Measurements from ENCODE around the gene SLC8B1.

DNA sequence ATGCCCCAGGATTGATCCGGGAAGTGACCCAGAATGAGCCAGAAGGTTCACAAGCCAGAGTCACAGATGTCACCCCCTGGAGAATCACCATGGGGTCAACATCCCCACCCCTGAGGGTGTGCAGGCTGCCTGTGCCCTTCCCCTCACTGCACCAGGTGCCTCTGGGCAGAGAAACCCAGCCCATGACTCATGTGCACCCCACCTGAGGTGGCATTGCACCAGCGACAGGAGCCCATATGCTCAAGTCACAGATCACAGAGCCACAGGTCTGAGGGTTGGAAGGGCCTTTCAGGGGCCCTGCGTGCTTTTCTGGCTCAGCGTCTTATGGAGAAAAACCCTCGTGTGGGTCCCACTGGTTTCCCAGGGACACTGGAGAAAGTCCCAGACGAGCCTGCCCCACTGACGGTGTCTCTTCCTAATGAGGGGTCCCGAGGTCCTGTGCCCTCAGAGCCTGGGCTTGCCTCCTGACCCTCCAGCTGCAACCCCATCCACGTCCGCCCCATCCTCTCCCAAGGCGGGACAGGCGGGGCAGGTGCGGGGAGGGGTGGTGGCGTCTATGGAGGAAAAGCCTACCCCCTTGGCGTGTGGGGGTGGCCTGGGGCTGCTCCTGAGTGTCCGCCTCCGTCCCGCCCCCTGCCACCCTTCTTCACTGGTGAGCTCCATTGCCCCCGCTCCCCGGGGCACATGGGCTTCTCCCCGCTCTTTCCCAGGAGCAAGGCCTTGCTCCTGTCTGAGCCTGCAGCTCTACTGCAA is 47.6 kb downstream of the SLC8B1 start:
- TF ChIP-seq, protein P1, sequence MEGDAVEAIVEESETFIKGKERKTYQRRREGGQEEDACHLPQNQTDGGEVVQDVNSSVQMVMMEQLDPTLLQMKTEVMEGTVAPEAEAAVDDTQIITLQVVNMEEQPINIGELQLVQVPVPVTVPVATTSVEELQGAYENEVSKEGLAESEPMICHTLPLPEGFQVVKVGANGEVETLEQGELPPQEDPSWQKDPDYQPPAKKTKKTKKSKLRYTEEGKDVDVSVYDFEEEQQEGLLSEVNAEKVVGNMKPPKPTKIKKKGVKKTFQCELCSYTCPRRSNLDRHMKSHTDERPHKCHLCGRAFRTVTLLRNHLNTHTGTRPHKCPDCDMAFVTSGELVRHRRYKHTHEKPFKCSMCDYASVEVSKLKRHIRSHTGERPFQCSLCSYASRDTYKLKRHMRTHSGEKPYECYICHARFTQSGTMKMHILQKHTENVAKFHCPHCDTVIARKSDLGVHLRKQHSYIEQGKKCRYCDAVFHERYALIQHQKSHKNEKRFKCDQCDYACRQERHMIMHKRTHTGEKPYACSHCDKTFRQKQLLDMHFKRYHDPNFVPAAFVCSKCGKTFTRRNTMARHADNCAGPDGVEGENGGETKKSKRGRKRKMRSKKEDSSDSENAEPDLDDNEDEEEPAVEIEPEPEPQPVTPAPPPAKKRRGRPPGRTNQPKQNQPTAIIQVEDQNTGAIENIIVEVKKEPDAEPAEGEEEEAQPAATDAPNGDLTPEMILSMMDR (IDR thresholded peaks at IDR 0.05), result no peak
- TF ChIP-seq POLR2A (IDR thresholded peaks at IDR 0.05), result no peak
